Fibroblast of the conjunctiva (primary cell): ENCODE results near the gene NTRK2.

ENCODE experiments used
- DNase-seq: peaks from one replicate; pipeline ENCODE4 v3.0.0-alpha.2; 2010; ENCODE audit warnings: low read depth

Gene NTRK2

GRCh38 chr9:84819491-84819991 lies 150.0 kb downstream of the NTRK2 start:
- DNase-seq = no peak

- no peak for DNase-seq
Observed at GRCh38 chr9:84821431-84821830, 151.9 kb downstream of the NTRK2 start.

- no peak for DNase-seq
Observed at GRCh38 chr9:84822589-84823233, 153.2 kb downstream of the NTRK2 start.

- peak; percentile 43 for DNase-seq
Observed at GRCh38 chr9:84823421-84824271, 154.1 kb downstream of the NTRK2 start.

- no peak for DNase-seq
Observed at GRCh38 chr9:84827216-84827765, 157.8 kb downstream of the NTRK2 start.

DNA sequence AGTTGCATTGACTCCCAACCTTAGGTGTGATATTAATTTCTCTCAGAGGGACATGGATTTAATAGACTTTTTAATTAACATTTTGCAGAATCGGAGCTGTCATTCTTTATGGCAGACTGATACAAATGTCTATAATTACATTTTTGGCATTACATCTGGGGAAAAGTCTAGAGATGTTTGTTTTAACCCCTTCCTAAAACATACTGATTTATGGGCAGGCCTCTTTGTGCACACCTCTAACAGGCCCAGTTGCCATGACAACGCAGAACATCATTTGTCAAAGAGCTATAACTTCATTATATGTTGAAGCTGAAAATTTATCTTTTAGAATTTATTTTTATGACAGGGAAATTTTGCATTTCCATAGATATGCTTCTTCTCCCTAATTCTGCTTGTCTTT lies 158.5 kb downstream of the NTRK2 start:
- no peak for DNase-seq

GRCh38 chr9:84829471-84829870 lies 159.9 kb downstream of the NTRK2 start:
- DNase-seq = no peak

- DNase-seq = no peak
Observed at GRCh38 chr9:84829997-84830696, 160.6 kb downstream of the NTRK2 start.

GRCh38 chr9:84831377-84831776 lies 161.8 kb downstream of the NTRK2 start:
- no peak for DNase-seq

DNA sequence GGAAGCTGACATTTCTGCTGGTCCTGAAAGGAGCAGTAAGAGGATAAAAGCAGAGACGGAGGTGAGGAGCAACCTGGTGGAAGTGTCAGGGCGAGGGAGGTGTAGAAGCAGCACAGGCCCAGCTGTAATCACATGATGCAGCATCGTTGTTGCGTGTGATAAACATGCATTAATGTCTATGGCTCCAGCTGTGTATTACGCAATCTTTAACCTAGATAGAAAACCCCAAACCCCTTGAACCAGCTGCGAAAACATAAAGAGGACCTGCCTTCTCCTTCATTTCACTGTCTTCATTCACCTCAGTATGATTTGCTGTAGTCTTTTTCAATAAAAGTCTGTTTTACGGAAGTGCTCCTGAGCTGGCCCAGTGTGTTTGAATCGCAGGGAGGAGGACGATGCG lies 162.9 kb downstream of the NTRK2 start:
- DNase-seq = no peak

- no peak for DNase-seq
Observed at GRCh38 chr9:84834426-84834825, 164.9 kb downstream of the NTRK2 start.

DNA sequence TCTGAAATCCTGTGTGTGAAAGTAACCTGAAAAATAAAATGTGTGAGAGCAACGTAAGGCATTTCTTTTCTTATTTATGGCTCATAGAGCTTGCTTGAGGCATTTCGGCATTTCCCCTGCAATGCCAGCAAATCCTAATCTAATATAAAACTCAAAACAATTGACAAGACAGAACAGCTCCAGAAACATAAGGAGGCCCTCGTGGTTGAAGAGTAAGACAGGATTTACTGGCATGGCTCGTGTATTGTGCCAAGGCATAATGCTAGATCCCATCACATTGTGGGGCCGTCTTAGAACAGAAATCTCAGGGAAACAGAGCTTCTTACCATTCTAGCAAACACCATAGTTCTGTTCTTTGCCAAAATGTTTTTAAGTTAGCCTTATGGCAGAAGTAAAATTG lies 166.2 kb downstream of the NTRK2 start:
- DNase-seq = no peak

- DNase-seq = no peak
Observed at GRCh38 chr9:84838879-84839278, 169.3 kb downstream of the NTRK2 start.

DNA sequence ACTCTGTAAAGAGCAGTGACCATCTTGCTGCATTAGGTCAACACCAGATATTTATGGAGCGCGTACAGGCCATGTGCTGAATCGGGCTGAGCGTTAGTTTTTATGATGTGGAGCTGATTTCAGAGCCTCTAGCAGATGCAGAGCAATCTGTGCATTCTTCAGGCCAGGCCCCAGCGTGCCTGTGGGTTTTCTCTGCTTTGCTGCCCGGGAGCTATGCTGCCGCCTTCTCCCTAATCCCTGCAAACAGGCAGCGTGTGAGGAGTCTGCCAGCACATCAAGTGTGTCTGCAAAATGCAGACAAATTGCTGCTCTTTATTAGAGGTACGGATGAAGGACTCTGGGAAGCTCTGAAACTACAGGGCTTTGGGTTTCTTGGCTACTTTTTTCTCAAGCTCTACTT lies 170.0 kb downstream of the NTRK2 start:
- DNase-seq = peak; percentile 17

GRCh38 chr9:84841931-84842330 lies 172.4 kb downstream of the NTRK2 start:
- DNase-seq = no peak

DNA sequence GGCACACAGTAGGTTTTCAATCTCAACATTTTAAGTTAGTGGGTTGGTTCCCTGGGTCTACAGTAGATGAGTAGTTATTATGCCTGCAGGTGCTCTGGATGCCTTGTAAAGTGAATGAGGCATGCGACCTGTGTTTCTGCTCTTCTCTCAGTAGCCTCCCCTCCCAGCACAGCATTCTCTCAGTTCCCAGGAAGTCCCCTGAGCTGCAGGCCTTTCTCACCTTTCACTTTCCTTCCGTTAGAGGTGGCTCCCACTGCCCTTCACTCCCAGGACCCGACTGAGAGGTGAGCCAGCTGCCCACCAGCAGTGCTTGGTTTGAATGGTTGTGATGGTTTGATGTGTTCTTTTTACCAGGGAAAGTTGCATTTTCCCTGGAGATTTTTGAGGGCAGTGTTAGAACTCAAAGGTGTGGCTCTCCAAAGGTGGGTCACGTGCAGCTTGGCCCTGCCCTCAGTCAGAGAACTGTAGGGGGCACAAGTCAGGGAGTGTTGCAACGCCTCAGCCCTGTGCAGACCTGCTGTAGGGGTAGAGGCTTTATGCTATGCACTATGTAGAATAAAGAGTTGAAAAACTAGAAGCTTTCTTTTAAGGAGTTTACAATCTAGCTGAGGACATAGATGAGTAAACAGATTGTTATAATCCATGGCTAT lies 173.8 kb downstream of the NTRK2 start:
- no peak for DNase-seq

- no peak for DNase-seq
Observed at GRCh38 chr9:84845956-84846900, 176.7 kb downstream of the NTRK2 start.

GRCh38 chr9:84846906-84847305 lies 177.4 kb downstream of the NTRK2 start:
- DNase-seq = no peak

DNA sequence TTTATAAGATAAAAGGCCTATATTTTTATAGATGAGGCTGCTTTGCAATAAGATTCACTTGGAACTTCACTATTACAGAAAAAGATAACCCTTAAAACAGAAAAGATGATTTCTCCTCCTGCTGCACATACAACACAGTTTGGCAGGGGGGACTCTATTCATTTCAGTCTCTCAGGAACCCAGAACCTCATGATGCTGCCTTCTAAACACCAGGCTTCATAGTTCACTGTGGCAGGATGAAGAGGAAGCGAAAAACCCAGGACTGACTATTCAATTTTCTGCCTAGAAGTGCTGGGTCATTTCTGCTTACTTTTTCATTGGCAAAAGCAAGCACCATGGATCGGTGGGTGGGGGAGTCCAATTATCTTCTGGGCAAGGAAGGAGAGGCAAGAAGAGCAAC lies 179.5 kb downstream of the NTRK2 start:
- no peak for DNase-seq

GRCh38 chr9:84850830-84851392 lies 181.4 kb downstream of the NTRK2 start:
- no peak for DNase-seq
